Suprapubic skin (tissue), 4 donors: ENCODE measurements around the gene BMP2K.

Experiments
- EP300 ChIP-seq: sonication (generic); formaldehyde crosslinking; IDR thresholded peaks from one replicate; pipeline ENCODE4 v1.6.1; 2017; ENCODE audit warnings: antibody characterized with exemption
- POLR2A ChIP-seq, 2 donors: fragments of 450-650 bp; IDR thresholded peaks; one replicate each; pipeline ENCODE4 v1.6.1; 2017; ENCODE audit warnings: antibody characterized with exemption in 2 of 2, mild to moderate bottlenecking in 2 of 2, moderate library complexity in 2 of 2
- POLR2AphosphoS5 ChIP-seq, 3 donors: sonication (generic); formaldehyde crosslinking; IDR thresholded peaks; one replicate each; pipeline ENCODE4 v1.6.1; 2017; ENCODE audit warnings: antibody characterized with exemption in 3 of 3
- TF ChIP-seq, protein P1 (sequence below), 2 donors: fragments of 200-600 bp in 1 of 2; fragments of 450-650 bp in 1 of 2; sonication (generic) in 1 of 2; IDR thresholded peaks; one replicate each; pipeline ENCODE4 v1.5.1; 2016 to 2019; ENCODE audit warnings: antibody characterized with exemption in 2 of 2, mild to moderate bottlenecking in 1 of 2, moderate library complexity in 1 of 2

DNA sequence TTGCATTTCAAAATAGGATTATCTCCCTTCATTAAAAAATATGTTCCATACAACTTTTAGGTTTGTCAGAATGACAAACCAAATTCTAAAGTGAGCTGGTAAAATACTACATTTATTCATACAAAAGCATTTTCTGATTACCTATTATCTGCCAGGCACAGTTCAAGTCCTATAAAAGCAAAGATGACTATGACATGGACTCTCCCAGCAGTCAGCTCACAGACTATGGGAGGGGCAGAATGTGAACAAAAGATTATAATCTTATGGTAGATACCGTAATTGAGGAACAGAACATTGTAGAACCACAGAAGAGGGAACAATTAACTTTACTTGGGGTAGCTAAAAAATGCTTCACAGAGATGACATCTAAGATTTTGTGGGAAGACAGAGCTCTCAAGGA lies 150.7 kb downstream of the BMP2K start:
- no peak for TF ChIP-seq POLR2A (IDR thresholded peaks at IDR 0.05)
- no peak for TF ChIP-seq EP300
- TF ChIP-seq, protein P1, sequence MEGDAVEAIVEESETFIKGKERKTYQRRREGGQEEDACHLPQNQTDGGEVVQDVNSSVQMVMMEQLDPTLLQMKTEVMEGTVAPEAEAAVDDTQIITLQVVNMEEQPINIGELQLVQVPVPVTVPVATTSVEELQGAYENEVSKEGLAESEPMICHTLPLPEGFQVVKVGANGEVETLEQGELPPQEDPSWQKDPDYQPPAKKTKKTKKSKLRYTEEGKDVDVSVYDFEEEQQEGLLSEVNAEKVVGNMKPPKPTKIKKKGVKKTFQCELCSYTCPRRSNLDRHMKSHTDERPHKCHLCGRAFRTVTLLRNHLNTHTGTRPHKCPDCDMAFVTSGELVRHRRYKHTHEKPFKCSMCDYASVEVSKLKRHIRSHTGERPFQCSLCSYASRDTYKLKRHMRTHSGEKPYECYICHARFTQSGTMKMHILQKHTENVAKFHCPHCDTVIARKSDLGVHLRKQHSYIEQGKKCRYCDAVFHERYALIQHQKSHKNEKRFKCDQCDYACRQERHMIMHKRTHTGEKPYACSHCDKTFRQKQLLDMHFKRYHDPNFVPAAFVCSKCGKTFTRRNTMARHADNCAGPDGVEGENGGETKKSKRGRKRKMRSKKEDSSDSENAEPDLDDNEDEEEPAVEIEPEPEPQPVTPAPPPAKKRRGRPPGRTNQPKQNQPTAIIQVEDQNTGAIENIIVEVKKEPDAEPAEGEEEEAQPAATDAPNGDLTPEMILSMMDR (IDR thresholded peaks at IDR 0.05): no peak
- no peak for TF ChIP-seq POLR2AphosphoS5 (IDR thresholded peaks at IDR 0.05)
